HG02763 (cell line): Measurements from ENCODE around the gene CHKB.
A peak's percentile ranks its signal among the peaks of the same experiment; 100 is the strongest.

ENCODE experiments used
- ATAC-seq: cut with Tn5 transposase; IDR thresholded peaks from one replicate; pipeline ENCODE4 v1.9.1; 2021; ENCODE audit warnings: mild to moderate bottlenecking, moderate library complexity; ENCODE audit not compliant: unreplicated experiment

CHKB gene

DNA sequence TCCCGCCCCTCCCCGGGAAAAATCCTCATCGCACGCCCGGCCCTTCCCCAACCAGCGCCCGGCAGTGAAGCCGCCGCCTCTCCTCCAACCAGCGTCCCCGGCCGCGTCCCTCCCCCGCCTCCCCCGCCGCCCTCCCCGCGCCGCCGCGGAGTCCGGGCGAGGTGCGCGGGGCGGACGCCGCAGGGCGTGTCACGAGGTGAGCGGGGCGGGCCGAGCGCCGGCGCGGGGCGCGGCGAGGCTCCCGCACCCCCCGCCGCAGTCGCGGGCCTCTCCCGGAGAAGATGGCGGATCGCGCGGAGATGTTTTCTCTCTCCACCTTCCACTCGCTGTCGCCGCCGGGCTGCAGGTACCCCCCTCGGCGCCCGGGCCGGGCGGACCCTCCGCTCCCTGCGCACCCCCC is 17.9 kb upstream of the CHKB start, which contains the start of gene MAPK8IP2:
MAPK8IP2 (plus strand) TSS at position 256 of the 400 bp plus-strand sequence; CDS start at position 282, 26 bp downstream.
- no peak for ATAC-seq

GRCh38 chr22:50599816-50600455 is 17.3 kb upstream of the CHKB start:
- no peak for ATAC-seq

DNA sequence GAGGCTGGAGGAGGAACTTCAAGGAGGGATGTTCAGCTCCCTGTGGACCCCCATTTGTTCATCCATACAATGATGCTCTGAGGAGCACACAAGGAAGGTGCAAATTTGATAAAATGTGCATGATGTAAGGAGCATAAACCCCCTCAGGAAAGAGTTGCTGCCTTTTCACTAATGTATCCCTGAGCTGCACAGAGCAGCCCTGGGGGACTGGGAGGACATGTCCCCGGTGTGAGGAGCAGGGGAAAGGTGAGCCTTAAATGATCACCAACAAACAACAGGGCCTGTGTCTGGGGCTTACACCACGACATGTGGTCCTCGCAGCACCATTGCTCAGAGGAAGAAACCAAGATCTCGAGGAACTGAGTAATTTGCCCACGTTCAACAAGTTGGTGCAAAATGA is 14.4 kb upstream of the CHKB start:
- ATAC-seq: no peak

- no peak for ATAC-seq
Measured at GRCh38 chr22:50595189-50595588, 12.5 kb upstream of the CHKB start.

DNA sequence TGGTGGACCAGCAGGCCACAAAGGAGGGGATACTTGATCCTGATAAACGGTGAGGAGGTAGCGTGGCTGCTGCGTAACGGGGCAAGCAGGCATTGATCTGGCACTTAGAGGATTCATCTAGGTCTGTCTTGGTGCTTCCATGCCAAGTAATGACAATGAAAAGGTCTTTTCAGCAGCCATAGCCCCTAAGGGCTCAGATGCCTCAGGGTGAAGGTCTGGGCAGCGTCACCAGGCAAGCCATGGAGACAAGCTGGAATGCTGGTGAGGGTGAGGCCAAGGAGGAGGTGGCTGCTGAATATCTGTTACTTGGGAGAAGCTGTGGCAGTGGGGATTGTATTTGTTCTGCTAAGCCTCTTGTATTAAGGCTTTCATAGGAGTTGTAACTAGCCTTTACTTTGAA is 4.8 kb upstream of the CHKB start:
- no peak for ATAC-seq

- ATAC-seq: no peak
Measured at GRCh38 chr22:50586416-50586815, 3.8 kb upstream of the CHKB start.

DNA sequence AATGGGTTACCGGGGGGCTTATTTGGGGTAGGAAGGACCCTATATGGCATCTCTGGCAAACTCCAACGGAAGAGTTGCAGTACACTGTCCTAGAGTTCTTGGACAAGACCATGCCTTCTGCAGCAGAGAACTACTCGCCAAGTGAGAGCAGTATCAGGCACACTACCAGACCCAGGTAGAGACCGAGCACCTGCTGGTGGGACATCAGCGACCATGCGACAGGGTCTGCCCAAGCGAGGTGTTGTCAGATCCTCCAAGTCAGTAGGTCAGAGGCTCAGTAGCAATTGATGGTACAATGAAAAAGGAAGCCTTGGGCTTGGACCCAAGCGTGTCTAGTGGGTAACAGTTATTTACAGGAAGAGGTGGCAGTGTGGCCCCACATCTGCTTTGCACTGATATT is 3.1 kb upstream of the CHKB start:
- no peak for ATAC-seq

GRCh38 chr22:50585238-50585637 is 2.6 kb upstream of the CHKB start:
- ATAC-seq: no peak

GRCh38 chr22:50584106-50585096 is 1.8 kb upstream of the CHKB start:
- no peak for ATAC-seq

DNA sequence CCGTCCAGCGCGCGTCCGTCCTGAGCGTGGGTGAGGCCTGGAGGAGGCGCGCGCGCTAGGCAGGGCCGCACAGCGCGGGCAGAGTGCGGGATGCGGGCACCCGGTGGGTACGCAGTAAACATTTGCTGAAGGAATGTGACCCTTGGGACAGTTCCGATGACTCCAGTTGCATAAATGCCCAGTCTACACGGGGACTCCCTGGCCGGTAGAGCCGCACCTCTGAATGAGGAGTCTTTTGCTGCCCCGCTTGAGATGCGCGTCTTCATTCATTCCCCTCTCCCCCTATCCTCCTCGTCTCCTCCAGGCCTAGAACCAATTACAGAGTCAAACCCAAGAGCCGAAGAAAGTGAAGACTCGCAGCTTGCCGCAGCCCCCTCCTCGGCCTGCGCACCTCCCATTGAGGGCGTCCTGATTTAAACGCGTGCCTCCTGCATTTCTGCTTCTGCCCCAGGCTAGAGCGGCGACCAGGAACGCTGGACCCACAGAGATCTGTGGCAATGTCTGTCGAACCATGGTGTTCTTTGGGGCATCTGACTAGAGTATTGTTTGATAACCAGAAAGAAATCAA is 729 bp upstream of the CHKB start:
- ATAC-seq: peak; percentile 17

- no peak for ATAC-seq
Measured at GRCh38 chr22:50581950-50582492, 628 bp downstream of the CHKB start.

DNA sequence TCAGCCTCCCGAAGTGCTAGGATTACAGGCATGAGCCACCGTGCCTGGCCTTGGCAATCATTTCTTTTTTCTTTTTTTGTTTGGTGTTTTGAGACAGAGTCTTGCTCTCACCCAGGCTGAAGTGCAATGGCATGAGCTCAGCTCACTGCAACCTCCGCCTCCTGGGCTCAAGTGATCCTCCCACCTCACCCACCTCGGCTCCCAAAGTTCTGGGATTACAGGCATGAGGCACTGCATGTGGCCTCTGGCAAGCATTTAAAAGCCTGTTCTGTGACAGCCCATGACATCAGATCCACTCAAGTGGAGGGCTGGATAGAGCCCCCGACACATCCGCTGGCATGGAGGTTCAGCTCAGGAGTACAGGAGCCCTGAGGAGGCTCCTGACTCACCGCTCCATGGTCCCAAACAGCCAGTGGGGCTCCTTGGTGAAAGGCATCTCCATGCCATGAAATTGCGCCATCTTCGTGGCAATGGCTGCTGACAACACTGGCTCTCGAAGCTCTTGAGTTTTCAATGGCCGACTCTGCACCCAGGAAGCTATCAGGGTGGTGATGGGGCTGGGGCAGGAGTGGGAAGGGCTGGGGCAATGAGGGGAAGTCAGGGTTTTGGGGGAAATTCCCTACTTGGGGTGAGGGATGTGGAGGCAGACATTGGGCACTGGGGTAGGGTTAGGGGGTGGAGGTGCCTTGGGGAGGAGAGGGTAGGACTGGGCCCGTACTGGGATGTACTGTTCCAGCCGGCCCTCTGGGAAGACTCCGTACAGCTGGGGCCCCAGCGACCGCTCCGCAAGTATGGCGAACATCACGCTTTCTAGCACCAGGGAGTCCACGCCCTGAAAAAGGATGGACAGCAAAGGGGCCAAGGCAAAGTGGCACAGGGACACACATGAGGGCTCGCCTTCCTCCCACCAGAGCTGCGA is 1.4 kb downstream of the CHKB start:
- no peak for ATAC-seq

- ATAC-seq: no peak
Measured at GRCh38 chr22:50579752-50580151, 2.9 kb downstream of the CHKB start.

DNA sequence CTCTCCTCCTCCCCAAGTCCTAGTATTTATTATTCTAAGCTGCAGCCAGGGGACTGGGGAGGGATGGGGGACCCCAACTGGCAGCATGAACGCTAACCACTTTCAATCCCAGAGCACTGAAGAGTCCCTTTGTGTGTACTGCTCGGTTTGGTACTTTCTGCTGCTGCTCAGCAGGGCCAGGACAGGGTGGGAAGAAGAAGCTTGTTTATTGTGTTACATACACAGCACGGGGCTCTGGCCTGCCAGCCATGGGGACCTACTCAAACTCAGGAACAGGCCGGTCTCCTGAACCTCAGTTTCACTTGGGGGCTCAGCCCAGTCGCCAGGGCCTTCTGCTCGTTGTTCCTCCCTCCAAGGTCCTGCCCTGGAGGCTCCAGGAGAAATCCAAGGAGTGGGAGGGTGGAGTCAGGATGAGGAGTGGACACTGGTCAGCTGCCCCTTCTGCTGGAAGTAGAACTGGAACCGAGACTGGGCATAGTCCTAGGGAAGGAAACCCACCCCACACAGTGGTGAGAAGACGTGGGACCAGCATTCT is 3.8 kb downstream of the CHKB start:
- ATAC-seq: no peak

DNA sequence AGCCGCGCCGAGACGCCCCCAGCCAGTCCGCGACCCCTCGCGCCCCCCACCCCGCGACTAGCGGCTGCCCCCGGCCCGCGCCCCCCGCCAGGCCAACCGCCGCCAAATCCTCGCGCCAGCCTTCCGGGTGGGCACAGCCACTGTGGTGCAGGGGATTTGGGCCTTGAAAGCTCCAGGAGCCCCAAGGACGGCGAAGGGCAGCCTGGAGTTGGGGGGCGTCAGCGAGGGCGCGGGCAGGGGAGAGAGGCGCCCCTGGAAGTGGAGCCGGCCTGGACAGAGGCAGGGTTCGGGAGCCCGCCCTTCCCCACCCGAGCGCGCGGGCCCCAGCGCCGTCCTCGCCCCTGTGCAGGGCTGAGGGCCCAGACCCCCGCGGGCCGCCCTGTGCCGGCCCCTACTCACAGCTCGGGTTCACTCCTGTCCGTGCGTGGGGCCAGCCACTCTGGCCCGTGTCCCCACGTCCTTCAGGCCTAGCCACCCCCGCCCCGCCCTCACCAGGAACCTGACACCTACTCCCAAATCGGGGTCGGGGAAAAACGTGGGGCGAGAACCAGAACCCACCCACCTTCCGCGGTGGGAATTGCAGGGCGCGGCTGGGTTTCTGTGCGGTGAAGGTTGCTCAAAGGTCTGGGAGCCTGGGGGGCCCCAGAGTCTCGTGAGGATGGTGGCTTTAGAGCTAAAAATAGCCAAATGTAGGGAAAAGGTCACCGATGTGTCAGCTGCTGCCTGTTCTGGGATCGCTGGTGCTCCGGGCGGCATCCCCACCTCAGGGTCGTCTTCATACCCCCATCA is 4.5 kb downstream of the CHKB start, which contains the start of gene CPT1B:
CPT1B (minus strand) TSS at position 441 of the 789 bp plus-strand sequence. CDS start 512 bp downstream, outside the sequence.
- no peak for ATAC-seq

GRCh38 chr22:50577697-50577986 is 5.0 kb downstream of the CHKB start:
- no peak for ATAC-seq

DNA sequence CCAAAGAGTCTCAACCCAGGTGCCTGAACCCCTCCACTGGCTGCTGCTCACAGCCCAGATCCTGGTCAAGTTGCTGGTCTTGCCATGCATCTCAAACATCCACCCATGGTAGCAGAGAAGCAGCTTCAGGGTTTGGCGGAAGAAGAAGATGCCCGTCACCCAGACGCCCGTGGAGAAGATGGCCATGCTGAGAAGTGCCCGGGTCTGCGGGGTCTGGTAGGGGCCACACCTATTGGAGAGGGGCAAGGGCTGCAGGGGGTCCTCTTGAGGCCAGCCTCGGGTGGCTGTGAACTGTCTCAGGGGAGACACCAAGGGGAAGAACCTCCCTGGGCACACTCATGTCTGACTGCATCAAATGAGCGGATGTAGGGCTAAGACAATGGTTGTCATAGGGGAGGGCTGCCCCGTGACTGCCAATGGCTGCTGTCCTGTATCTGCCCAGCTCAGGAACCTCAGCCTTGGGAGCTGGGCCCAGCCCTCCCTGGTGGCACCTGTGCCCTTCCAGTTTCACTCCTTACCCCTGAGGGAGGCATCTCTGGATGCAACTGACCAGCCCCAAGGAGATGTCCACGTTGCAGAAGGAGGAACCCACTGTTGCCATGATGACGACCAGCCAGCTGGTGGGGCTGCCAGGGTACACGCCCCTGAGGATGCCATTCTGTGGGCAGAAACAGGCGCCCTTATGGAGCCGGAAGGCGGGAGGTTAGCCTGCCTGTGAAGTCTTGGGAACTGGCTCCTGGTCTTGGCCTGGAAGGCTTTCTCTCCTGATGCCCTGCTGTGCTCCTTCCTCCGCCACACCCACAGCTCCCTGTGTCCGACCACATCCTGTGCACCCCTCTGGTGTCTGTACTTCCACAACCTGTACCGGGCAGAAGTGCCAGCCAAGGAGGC is 5.6 kb downstream of the CHKB start:
- no peak for ATAC-seq

- no peak for ATAC-seq
Measured at GRCh38 chr22:50576070-50576469, 6.6 kb downstream of the CHKB start.
